NCI-H1092 (cell line): ENCODE data around the gene PAQR6.

Source experiments
- DNase-seq: peaks from one replicate; lab custom pipeline; 2025; lab: John Stamatoyannopoulos, UW

The PAQR6 gene

GRCh38 chr1:156262461-156263287 lies 14.8 kb upstream of the PAQR6 start:
- DNase-seq = no peak

- no peak for DNase-seq
Observed at GRCh38 chr1:156260896-156261295, 13.0 kb upstream of the PAQR6 start.

- DNase-seq = no peak
Observed at GRCh38 chr1:156259805-156260204, 11.9 kb upstream of the PAQR6 start.

GRCh38 chr1:156258859-156259258 lies 11.0 kb upstream of the PAQR6 start:
- DNase-seq = no peak

- DNase-seq = no peak
Observed at GRCh38 chr1:156257711-156258110, 9.9 kb upstream of the PAQR6 start.

GRCh38 chr1:156253634-156254033 lies 5.8 kb upstream of the PAQR6 start:
- DNase-seq = no peak

GRCh38 chr1:156251527-156251926 lies 3.7 kb upstream of the PAQR6 start:
- no peak for DNase-seq

- DNase-seq = no peak
Observed at GRCh38 chr1:156249593-156249992, 1.7 kb upstream of the PAQR6 start.

- no peak for DNase-seq
Observed at GRCh38 chr1:156248323-156248683, 447 bp upstream of the PAQR6 start.

- DNase-seq = no peak
Observed at GRCh38 chr1:156246781-156247459, 936 bp downstream of the PAQR6 start.

GRCh38 chr1:156246241-156246780 lies 1.5 kb downstream of the PAQR6 start:
- no peak for DNase-seq

- peak; percentile 38 for DNase-seq
Observed at GRCh38 chr1:156245451-156246232, 2.2 kb downstream of the PAQR6 start.

- no peak for DNase-seq
Observed at GRCh38 chr1:156244712-156245111, 3.1 kb downstream of the PAQR6 start.

GRCh38 chr1:156244126-156244525 lies 3.7 kb downstream of the PAQR6 start:
- DNase-seq = no peak

- DNase-seq = no peak
Observed at GRCh38 chr1:156242738-156243137, 5.1 kb downstream of the PAQR6 start.

- DNase-seq = no peak
Observed at GRCh38 chr1:156241926-156242325, 5.9 kb downstream of the PAQR6 start, which contains the start of gene BGLAP. Gene BGLAP, plus strand, starts transcription at chr1:156242184. Its CDS starts 48 bp downstream, at chr1:156242232.

GRCh38 chr1:156241311-156241811 lies 6.5 kb downstream of the PAQR6 start:
- no peak for DNase-seq

GRCh38 chr1:156238248-156238647 lies 9.6 kb downstream of the PAQR6 start:
- no peak for DNase-seq

- no peak for DNase-seq
Observed at GRCh38 chr1:156236164-156236563, 11.7 kb downstream of the PAQR6 start.

- no peak for DNase-seq
Observed at GRCh38 chr1:156233426-156234127, 14.3 kb downstream of the PAQR6 start.

- DNase-seq = no peak
Observed at GRCh38 chr1:156232201-156232894, 15.5 kb downstream of the PAQR6 start.
